DMS 273 treated with DMSO at 0.1 percent for 48 hours (cell line): Measurements from ENCODE around the gene C22orf23.
A peak's percentile ranks its signal among the peaks of the same experiment; 100 is the strongest.
"Not testable (repeated sequence)": the region's sequence is repeated elsewhere in the genome, so short reads cannot be mapped to it uniquely, and the experiment has no call there.

Source experiments
- DNase-seq: peaks from one replicate; lab custom pipeline; 2025; lab: John Stamatoyannopoulos, UW

The C22orf23 gene

GRCh38 chr22:37954686-37955085, 1.3 kb upstream of the C22orf23 start:
- no peak for DNase-seq

DNA sequence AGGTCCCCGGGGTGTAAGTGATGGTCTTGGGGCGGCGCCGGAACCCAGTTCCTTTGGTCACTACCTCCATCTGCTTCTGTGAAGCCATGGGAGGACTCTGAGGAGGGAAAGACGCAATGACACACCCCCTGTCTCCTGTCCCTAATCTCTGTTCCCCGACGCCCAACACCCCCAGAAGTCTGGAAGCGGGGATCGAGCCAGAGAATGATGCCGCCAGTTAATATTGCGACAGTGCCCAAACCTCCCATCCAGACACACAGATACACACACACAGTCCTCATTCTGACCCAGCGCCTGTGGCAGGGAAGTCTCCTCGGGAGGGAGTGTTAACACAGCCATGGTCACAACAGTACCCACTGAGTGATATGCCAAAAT, 352 bp downstream of the C22orf23 start:
- DNase-seq, result no peak

- not testable (repeated sequence) for DNase-seq
Measured at GRCh38 chr22:37952629-37953028, 772 bp downstream of the C22orf23 start.

- no peak for DNase-seq
Measured at GRCh38 chr22:37951305-37951704, 2.1 kb downstream of the C22orf23 start.

- not testable (repeated sequence) for DNase-seq
Measured at GRCh38 chr22:37947142-37947795, 6.1 kb downstream of the C22orf23 start.

- DNase-seq, result not testable (repeated sequence)
Measured at GRCh38 chr22:37944423-37944822, 9.0 kb downstream of the C22orf23 start.

DNA sequence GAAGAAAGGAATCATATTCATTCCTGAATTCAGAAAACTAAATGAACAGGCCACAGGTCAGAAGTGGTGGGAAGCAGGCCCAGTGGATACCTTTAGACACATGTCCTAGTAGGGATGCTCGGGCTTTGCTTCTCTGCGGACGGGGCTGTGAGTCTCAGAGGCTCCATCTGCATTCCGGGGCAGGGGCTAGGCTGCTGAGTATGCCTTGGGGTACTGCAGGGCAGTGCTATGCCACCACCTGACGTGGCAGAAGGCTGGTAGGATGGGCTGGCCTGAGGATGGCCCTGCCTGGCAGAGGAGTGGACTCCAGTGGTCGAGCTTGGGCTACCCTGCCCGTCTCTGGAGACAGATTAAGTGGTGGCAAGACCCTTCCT, 9.6 kb downstream of the C22orf23 start:
- no peak for DNase-seq

GRCh38 chr22:37943136-37943824, 10.1 kb downstream of the C22orf23 start:
- DNase-seq, result no peak

GRCh38 chr22:37942133-37942532, 11.3 kb downstream of the C22orf23 start:
- no peak for DNase-seq

DNA sequence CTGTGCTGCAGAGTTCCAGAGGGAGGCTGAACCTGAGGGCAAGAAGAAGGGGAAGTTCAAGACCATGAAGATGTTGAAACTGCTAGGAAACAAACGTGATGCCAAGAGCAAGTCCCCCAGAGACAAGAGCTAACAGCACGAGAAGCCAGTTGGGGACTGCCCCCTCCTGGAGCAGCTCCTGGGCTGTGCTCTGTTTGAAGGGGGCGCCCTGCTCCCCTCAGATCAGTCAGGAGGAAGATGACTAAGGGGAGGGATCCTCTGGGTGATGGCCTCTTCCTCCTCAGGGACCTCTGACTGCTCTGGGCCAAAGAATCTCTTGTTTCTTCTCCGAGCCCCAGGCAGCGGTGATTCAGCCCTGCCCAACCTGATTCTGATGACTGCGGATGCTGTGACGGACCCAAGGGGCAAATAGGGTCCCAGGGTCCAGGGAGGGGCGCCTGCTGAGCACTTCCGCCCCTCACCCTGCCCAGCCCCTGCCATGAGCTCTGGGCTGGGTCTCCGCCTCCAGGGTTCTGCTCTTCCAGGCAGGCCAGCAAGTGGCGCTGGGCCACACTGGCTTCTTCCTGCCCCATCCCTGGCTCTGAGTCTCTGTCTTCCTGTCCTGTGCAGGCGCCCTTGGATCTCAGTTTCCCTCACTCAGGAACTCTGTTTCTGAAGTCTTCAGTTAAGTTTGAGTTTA, 12.6 kb downstream of the C22orf23 start:
- DNase-seq, result no peak

DNA sequence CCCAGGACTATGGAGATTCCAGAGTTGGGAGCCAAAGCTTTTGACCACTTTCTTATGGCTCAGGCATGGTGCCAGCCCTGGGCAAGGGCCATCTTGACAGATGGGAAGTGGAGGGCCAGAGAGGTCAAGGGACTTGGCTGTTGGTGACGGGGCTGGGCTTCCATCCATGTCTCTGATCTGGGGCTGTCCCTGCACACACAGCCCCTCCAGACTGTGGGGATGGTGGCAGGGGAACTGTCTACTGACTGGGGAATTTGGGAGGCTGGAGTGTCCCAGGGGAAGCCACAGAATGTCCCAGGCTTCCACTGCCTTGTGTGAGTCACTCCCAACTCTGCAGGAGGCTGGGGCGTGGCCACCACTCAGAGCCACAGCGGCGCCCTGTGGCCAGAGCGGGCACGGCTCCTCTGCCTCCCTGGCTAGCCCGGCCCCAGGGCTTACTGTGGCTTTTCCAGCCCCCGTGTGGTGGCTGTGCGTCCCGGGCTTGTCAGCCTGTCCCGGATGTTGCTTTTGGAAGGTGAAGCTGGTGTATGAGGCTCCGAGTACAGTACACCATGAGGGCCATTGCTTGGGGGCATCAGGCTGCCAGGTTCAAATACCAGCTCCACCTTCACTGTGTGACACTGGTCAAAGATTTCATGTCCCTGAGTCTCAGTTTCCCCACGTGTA, 19.6 kb downstream of the C22orf23 start:
- DNase-seq, result peak; percentile 48

DNA sequence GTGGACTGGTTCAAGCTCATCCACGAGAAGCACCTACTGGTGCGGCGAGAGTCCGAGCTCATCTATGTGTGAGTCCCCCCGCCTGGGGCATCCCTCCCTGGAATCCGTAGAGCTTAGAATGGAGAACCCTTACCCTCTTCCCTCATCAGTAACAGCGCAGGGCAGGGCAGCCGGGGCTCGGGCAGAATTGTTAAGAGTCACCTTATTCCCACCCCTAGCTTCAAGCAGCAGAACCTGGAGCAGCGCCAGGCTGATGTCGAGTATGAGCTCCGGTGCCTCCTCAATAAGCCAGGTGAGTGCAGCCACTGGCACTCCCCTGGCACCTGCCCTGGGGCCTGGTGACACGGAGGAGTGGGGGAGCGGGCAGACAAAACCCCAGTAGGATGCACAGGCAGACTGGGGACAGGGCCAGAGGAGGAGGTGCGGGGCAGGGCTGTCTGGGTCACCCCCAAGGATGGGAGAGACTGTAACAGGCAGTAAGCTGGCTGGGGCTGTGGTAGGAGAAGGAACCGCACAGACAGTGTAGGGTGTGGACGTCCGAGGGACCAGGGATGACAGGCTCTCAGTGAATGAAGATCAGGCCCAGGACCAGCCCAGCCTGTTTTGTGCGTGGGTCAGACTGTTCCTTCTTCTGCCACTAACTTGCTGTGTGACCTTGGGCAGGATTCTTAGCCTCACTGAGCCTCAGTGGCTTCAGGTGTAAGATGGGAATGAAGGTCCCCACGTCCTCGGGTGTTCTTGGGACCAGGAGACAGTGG, 20.4 kb downstream of the C22orf23 start:
- no peak for DNase-seq

DNA sequence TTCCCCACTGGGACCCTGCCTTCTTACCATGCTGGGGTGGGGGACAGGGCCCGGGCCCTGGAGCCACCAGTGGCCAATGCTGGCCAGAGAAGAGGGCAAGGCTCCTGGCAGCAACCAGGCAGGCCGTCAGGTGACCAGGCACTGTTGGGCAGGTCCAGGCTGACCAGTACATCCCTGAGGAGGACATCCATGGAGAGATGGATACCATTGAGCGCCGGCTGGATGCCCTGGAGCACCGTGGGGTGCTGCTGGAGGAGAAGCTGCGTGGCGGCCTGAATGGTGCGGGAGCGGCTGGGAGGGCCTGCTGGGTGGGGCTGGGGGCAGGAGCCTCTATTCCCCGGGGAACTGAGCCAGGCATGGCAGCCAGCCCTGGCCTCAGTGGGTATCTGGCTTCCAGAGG, 21.0 kb downstream of the C22orf23 start:
- no peak for DNase-seq

GRCh38 chr22:37931893-37932389, 21.5 kb downstream of the C22orf23 start:
- DNase-seq, result no peak

- no peak for DNase-seq
Measured at GRCh38 chr22:37930952-37931440, 22.4 kb downstream of the C22orf23 start.

DNA sequence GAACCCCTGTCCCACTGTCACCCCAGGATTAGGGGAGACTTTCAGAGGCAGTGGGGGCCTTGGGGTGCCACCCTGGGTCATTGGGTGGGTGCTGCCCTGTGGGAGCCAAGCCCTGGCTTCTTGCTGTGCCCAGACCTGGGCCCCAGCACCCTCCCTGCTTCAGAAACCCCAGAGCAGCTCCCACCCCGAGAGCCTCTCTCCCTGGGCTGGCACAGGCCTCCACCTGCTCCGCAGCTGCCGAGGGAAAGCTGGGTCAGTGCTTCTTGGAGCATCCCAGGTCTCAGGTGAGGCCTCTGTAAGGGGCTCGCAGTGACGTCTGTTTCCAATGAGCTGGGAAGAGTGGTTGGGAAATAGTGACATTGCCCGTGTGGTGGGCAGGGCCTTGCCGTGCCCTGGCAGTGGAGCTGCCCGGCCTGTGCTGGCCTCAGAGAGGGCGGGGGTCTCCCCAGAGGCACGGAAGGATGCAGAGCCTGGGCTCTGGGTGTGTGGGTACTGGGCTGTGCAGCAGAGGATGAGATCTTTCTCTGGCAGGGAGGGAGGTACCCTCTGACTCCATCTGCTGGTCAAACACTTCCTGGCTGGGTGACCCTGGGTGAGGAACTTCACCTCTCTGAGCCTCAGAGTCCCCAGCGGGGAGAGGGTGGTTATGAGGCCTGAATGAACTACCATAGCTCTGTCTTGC, 23.0 kb downstream of the C22orf23 start:
- no peak for DNase-seq

DNA sequence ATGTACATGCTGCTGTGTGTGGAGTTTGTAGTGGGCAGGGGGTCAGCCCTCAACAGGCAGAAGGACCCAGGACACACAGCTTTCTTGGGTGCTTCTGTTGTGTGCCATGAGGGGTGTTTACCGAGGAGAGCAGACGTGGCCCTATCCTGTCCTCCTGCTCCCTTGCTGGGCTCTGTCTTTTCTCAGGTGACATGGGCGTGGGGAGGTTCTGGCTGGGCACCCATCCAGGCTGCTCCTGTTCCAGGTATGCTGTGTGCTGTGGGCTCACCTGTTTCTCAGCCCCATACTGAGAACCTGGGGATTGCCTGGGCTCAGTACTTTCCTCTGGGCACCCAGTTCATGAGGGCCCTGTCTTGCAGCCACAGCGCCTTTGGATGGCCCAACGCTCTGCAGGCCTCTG, 24.0 kb downstream of the C22orf23 start:
- no peak for DNase-seq

- no peak for DNase-seq
Measured at GRCh38 chr22:37927637-37927936, 25.8 kb downstream of the C22orf23 start.

DNA sequence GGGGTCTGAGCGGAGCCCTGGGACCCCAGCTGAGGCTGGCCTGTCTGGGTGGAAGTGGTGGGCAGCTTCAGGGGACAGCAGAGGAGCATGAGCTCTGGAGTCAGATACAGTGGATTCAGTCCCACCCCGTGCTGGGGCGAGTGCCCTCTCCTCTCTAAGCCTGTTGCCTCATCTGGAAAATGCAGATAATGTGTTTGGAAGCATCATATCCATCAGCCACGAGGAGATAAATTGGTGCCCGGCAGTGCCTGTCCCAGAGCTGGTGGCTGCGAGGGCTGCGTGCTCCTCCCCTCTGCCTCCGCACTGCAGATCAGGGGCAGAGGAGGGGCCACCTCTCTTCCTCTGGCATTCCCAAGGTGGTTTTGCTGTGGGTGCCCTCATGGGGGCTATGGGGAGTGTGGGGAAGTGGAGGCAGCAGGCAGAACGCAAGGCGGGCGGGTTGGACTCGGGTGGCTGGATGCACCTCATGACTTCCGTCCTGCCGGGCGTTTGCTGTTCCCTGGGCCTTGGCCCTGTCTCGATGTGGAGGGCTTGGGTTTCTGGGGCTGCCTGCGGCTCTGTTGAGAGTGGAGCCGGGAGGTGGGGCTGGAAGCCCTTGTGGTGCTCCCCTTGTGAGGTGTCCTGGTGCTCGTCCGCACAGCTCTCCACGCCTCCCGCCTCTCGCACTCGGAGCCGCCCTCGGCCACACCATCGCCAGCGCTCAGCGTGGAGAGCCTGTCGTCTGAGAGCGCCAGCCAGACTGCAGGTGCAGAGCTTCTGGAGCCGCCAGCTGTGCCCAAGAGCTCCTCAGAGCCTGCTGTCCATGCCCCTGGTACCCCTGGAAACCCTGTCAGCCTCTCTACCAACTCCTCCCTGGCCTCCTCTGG, 26.4 kb downstream of the C22orf23 start:
- DNase-seq, result no peak

- no peak for DNase-seq
Measured at GRCh38 chr22:37926358-37926757, 27.0 kb downstream of the C22orf23 start.
